GM20000 (cell line): Measurements from ENCODE around the gene ARL3.
A peak's percentile ranks its signal among the peaks of the same experiment; 100 is the strongest.

Experiments used
- DNase-seq: peaks from one replicate; pipeline ENCODE4 v3.0.0; 2012; ENCODE audit warnings: low spot score
- TF ChIP-seq, protein P1 (sequence below): IDR thresholded peaks from 2 replicates; pipeline ENCODE4 v1.5.1; 2012; ENCODE audit warnings: mild to moderate bottlenecking, control low read depth; ENCODE audit errors: extremely low read depth, missing control alignments

The ARL3 gene

DNA sequence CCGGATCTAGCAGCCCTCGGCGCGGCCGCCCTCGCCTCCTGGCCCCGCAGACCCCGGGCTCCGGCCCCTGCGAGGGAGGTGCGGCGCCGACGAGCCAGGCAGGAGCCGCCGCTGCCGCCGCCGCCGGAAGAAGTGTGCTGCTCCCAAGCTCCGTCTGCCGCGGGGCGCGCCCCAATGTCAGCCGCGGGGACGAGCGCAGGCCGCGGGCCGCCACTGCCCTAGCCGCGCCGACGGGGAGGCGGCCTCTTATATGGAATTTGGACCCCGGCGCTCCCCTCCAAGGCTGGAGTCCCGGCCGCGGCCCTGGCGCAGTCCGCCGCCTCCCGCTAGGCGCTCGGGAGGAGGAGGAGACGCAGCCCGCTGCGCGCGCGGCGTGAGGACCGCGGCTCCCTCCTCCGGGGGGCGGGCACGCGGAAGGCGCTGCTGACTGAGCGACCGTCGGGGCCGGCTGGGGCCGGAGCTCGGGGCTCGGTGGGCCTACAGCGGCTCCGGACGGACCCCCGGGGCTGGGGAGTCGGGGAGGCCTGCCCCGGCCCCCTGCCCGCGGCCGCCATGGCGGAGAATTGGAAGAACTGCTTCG is 70.0 kb downstream of the ARL3 start, which contains the start of gene TRIM8:
TRIM8 (plus strand) TSS at position 414 of the 580 bp plus-strand sequence; CDS start at position 553, 139 bp downstream.
- TF ChIP-seq, protein P1, sequence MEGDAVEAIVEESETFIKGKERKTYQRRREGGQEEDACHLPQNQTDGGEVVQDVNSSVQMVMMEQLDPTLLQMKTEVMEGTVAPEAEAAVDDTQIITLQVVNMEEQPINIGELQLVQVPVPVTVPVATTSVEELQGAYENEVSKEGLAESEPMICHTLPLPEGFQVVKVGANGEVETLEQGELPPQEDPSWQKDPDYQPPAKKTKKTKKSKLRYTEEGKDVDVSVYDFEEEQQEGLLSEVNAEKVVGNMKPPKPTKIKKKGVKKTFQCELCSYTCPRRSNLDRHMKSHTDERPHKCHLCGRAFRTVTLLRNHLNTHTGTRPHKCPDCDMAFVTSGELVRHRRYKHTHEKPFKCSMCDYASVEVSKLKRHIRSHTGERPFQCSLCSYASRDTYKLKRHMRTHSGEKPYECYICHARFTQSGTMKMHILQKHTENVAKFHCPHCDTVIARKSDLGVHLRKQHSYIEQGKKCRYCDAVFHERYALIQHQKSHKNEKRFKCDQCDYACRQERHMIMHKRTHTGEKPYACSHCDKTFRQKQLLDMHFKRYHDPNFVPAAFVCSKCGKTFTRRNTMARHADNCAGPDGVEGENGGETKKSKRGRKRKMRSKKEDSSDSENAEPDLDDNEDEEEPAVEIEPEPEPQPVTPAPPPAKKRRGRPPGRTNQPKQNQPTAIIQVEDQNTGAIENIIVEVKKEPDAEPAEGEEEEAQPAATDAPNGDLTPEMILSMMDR, result no peak
- DNase-seq, result peak; percentile 74

DNA sequence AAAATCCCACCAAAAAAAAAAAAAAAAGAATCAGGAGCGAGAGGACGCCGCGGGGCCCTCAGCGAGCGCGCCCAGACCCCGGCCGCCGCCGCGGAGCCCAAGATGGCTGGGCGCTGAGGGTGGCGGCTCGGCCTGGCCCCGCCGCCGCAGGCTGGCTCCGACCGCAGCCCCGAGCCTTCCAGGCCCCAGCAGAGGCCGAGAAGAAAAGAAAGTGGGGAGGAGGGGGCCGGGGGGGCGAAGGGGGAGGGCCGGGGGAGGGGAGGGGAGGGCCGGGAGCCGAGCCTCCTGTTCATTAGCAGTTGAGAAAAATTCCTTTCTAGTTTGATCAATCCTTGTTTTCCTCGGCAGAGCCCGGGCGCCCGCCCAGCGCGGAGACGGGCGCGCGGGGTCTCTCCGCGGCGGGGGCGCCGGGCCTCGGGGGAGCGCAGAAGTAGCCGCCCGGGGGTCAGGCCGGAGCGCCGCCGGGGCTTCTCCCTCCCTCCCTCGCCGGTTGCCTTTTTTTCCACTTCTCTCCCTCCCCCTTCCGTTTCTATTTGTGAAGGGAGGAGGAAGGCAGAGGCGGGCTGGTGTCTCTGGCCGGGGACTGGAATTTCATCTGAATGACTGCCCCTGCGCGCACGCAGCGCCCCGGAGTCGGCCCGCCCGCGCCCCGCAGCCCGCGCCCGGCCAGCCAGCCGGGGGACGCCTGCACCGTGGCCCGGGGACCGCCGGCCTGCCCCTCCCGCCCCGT is 70.7 kb downstream of the ARL3 start:
- TF ChIP-seq, protein P1, result no peak

DNA sequence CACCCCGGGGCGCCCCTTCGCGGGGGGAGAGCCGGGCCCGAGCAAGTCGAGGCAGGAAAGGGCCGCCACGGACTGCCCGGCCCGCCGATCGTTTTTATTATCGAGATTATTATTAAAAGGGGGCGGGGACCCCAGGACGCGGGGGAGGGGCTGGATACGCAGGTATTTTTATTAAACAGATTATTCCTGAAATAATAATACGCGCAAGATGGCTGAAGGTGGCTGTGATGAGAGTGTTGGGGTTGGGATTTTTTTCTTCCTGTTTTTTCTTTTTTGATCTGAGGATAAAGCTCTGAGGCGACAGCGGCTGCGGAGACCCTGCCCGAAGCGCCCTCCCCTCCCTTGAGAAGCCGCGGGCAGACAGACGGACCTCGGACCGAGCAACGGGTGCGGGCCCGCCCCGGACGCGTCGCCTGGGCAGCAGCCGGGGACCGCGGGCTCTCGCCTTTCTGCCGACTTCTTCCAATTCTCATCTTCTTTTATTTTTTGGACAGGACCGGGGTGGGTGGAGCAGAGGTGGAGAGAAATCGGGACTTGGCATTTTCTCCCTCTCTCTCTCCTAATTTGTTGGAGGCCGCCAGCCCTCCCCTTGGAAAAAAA is 71.4 kb downstream of the ARL3 start:
- peak; percentile 58 for DNase-seq
- TF ChIP-seq, protein P1, result no peak

More for the DNA sequence above, 70.7 kb downstream of the ARL3 start:
- peak; percentile 70 for DNase-seq

DNA sequence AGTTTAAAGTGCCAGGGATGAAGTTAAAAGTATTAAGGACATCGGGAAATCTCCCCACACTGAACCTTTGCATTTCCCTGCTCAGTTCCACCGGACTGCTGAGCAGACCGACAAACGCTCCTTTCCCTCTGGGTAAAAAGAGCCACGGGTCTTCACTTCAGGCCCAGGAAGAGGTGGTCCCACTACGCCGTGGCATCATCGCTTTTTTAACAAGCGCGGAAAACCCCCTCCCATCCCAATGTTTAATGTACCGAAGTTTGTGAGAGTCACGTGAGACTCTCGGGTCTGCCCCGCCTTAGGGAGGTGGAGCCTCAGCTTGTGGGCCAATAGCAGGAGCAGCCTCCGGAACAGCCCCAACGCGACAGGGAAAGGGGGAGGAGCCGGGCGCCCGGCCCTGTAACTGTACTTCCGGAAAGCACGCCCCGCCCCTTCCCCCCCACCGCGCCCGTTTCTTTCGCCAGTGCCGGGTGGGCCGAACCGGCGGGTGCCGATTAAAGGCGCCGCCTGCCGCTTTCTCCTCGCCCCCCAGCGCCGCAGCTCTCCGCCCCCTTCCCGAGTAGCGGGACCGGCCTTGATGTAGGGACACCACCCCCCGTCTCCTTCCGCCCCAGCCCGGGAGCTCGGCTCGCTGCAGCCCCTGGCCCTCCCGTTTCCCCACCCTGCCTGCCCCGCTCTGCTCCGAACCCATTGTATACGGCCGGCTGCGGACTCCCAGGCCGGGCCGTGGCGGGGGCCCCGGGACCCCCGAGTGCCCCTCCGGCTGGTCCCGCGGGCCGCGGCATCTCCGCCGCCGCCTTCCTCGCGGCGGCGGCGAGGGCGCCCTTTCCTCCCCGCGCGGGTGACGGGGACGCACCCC is 72.1 kb downstream of the ARL3 start:
- DNase-seq, result peak; percentile 97
- TF ChIP-seq, protein P1, result no peak

DNA sequence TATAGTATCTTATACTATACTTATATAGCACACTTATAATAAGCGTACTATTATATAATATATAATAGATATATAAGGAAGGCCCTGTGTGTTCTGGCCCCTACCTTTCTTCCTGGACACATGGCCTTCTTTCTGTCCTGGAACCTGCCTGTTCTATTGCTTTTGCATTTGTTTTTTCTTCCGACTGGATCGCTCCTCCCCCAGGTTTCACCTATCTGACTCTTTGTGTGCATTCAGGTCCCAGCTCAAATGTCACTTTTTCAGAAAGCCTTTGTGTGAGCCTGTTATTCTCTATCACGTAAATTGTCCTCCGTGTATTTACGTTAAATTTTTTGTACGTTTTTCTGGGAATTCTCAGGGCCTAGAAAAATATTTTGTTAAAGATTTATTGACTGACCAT is 72.8 kb downstream of the ARL3 start:
- no peak for DNase-seq
- TF ChIP-seq, protein P1, result no peak

DNA sequence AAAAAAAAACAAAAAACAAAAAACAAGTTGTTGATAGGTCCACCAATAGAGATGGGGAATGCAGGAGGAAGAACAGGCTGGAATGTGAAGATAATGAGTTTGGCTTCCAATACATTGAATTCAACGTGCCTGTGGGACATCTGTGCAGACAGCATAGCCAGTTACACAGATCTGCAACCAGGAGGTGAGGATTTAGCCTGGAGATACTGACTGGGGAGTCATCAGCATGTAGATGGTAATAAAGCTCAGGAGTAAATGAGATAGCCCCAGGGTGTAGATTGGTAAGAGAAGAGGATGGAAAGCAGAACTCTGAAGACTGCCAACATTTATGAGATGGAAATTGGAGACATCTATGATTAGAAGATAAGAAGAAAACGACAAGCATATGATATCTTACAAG is 74.7 kb downstream of the ARL3 start:
- TF ChIP-seq, protein P1, result no peak

More for the DNA sequence above, 74.7 kb downstream of the ARL3 start:
- DNase-seq, result no peak
